ENCODE data around the gene ZKSCAN1. TPM values are rescaled to one million over a fixed set of nuclear protein-coding genes. Genes with fewer than 3 reads are reported as not detected.

ZKSCAN1 gene
- total RNA-seq, 4 donors from 2014 or later: 35.0 to 65.2 (median 50.4) TPM

DNA sequence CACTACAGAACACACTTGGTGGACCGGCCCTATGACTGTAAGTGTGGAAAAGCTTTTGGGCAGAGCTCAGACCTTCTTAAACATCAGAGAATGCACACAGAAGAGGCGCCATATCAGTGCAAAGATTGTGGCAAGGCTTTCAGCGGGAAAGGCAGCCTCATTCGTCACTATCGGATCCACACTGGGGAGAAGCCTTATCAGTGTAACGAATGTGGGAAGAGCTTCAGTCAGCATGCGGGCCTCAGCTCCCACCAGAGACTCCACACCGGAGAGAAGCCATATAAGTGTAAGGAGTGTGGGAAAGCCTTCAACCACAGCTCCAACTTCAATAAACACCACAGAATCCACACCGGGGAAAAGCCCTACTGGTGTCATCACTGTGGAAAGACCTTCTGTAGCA is 48.8 kb downstream of the ZKSCAN1 start:
- no peak for DNase-seq (ENCODE audit: low spot score in 2 of 2)
- TF ChIP-seq POLR2A (IDR thresholded peaks at IDR 0.05) (no peak), CTCF (IDR thresholded peaks at IDR 0.05) (no peak)
- WGBS, 2 donors: 97 to 98% methylated on average over 9 of the region's 9 CpGs
- H3K4me3 ChIP-seq (ENCODE audit: low read depth, poor library complexity, severe bottlenecking): no peak overlapping the region
- intact Hi-C loops (cut with DNase I; ENCODE audit: low total_unique reads): no loop called here

GRCh38 chr7:100065452-100066186 is 50.2 kb downstream of the ZKSCAN1 start:
- WGBS, 2 donors: 41 to 50% methylated on average over 8 of the region's 8 CpGs
- no peak overlapping the region for H3K4me3 ChIP-seq (ENCODE audit: low read depth, poor library complexity, severe bottlenecking)
- no peak for DNase-seq (ENCODE audit: low spot score in 2 of 2)
- intact Hi-C loops (cut with DNase I; ENCODE audit: low total_unique reads): no loop called here
- TF ChIP-seq POLR2A (IDR thresholded peaks at IDR 0.05) (no peak), CTCF (IDR thresholded peaks at IDR 0.05) (no peak)

GRCh38 chr7:100066953-100067352 is 51.6 kb downstream of the ZKSCAN1 start:
- TF ChIP-seq CTCF (IDR thresholded peaks at IDR 0.05): no peak
- no peak for TF ChIP-seq POLR2A (IDR thresholded peaks at IDR 0.05)
- no peak for DNase-seq (ENCODE audit: low spot score in 2 of 2)
- no peak overlapping the region for H3K4me3 ChIP-seq (ENCODE audit: low read depth, poor library complexity, severe bottlenecking)
- 90 to 96% methylated on average over 7 of the region's 7 CpGs for WGBS, 2 donors
- intact Hi-C loops (cut with DNase I; ENCODE audit: low total_unique reads): no loop called here

DNA sequence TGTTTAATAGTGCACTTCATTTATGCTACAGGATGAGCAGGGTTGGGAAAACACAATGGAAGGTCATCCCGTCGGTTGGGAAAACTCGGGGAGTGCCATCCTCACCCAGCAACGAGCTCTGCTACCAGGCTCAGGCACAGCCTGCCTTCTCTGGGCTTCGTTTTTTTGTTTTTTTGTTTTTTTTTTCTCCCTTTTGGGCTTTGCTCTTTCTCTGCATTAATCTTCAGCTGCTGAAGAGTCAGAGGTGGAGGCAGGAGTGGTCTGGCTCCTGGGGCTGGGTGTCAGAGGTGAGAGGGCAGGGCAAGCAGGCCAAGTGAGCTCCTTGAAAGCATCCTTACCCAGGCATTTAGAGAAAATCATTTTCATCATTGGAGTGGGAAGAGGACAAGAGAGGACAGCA is 54.6 kb downstream of the ZKSCAN1 start:
- intact Hi-C loops (cut with DNase I; ENCODE audit: low total_unique reads): no loop called here
- 97% methylated on average over 5 of the region's 5 CpGs for WGBS, 2 donors
- H3K4me3 ChIP-seq (ENCODE audit: low read depth, poor library complexity, severe bottlenecking): no peak overlapping the region
- TF ChIP-seq CTCF (IDR thresholded peaks at IDR 0.05): no peak
- TF ChIP-seq POLR2A (IDR thresholded peaks at IDR 0.05): no peak
- no peak for DNase-seq (ENCODE audit: low spot score in 2 of 2)

DNA sequence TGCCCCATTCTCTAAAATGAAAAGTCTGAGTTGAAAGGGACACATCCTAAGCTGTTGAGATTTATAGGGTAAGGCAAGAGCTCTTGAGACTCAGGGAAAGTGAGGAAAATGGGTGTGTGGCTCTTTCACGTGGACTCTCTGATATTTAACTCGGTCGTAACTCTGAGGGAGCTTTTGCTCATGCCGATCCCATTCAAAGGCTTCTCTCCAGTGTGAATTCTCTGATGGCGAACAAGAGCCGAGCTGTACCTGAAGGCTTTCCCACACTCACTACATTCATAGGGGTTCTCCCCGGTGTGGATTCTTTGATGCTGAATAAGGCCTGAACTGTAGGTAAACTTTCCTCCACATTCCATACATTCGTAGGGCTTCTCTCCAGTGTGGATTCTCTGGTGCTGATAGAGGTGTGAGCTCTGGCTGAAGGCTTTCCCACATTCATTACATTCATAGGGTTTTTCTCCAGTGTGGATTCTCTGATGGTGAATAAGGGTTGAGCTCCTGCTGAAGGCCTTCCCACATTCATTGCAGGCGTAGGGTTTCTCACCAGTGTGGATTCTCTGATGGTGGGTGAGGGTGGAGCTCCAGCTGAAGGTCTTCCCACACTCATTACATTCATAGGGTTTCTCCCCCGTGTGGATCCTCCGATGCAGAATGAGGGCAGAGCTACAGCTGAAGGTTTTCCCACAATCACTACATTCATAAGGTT is 55.8 kb downstream of the ZKSCAN1 start:
- 97 to 99% methylated on average over 11 of the region's 11 CpGs for WGBS, 2 donors
- H3K4me3 ChIP-seq (ENCODE audit: low read depth, poor library complexity, severe bottlenecking): no peak overlapping the region
- DNase-seq (ENCODE audit: low spot score in 2 of 2): no peak
- intact Hi-C loops (cut with DNase I; ENCODE audit: low total_unique reads): no loop called here
- TF ChIP-seq POLR2A (IDR thresholded peaks at IDR 0.05) (no peak), CTCF (IDR thresholded peaks at IDR 0.05) (no peak)
